GM12801 (cell line): ENCODE data around the gene MYO18A.

ENCODE experiments used
- TF ChIP-seq, protein P1 (sequence below): IDR thresholded peaks from one replicate; pipeline ENCODE4 v1.5.1; 2011; ENCODE audit warnings: control low read depth; ENCODE audit not compliant: insufficient read length; ENCODE audit errors: extremely low read depth

The MYO18A gene

GRCh38 chr17:29214215-29215146, 34.3 kb upstream of the MYO18A start:
- TF ChIP-seq, protein P1, sequence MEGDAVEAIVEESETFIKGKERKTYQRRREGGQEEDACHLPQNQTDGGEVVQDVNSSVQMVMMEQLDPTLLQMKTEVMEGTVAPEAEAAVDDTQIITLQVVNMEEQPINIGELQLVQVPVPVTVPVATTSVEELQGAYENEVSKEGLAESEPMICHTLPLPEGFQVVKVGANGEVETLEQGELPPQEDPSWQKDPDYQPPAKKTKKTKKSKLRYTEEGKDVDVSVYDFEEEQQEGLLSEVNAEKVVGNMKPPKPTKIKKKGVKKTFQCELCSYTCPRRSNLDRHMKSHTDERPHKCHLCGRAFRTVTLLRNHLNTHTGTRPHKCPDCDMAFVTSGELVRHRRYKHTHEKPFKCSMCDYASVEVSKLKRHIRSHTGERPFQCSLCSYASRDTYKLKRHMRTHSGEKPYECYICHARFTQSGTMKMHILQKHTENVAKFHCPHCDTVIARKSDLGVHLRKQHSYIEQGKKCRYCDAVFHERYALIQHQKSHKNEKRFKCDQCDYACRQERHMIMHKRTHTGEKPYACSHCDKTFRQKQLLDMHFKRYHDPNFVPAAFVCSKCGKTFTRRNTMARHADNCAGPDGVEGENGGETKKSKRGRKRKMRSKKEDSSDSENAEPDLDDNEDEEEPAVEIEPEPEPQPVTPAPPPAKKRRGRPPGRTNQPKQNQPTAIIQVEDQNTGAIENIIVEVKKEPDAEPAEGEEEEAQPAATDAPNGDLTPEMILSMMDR: no peak

DNA sequence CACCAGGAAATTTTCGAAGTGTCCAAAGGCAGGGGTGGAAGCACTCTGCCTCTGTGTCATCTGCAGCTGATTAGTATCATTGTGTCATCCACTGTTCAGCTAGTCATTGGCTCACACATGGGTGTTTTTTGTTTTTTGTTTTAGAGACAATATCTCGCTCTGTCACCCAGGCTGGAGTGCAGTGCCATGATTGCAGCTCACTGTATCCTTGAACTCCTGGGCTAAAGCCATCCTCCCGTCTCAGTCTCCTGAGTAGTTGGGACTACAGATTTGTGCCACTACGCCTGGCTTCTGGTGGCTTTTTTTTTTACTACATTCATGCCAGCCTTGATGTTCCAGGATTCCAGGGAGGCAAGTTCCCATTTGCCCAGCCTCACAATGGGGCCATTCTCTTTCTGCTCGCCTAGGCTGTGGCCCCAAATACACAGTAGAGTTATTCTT, 32.5 kb upstream of the MYO18A start:
- TF ChIP-seq, protein P1: no peak

- TF ChIP-seq, protein P1: no peak
Measured at GRCh38 chr17:29212094-29212631, 32.0 kb upstream of the MYO18A start.

DNA sequence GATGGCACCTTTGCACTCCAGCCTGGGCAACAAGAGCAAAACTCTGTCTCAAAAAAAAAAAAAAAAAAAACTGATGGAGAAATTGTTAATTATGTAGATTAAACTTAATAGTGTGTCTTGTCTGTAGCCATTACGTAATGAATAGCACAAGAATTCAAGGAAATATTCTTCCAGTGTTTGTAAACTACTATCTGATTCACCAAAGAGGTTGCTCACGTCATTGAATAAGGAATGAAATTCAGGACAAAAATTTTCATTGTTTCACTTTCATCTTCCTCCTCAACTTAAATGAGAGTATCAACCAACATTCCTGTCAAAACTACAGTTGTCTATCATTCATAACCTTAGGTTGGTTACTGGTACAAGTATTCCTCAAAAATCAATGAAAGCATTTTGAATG, 30.7 kb upstream of the MYO18A start:
- TF ChIP-seq, protein P1: no peak

DNA sequence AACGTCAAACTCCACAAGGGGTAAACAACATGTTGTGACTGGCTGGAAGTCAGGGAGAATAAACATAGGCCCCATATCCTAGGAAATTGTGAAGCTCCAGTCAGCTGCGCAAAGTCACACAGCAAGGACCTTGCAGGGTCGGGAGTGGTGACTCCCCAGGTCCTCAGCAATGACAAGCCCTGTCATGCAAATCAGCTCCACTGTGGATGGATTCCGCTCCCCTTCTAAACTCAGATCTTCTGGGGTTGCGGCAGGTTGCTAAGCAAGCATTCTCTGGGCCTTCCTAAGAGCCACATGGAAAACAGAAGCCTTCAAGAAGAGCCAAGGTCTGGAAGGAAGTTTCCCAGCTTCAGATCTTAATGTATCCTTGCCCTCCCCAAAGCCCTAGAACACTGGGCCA, 28.9 kb upstream of the MYO18A start:
- TF ChIP-seq, protein P1: no peak

DNA sequence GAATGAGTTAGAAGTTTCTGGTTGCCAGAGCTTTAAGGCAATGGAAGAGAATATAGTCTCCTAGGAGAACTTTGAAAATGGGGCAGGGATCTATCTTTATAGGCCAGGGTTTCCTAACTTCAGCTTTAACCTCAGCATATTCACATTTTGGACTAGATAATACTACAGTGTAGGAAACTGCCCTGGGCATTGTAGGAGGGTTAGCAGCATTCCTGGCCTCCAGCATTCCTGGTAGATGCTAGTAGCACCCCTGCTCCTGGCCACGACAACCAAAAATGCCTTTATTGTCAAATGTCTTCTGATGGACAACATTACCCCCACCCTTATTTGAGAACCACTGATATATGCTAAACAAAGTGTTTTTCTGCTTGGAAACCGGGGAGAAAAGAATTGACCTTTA, 27.8 kb upstream of the MYO18A start:
- TF ChIP-seq, protein P1: no peak

DNA sequence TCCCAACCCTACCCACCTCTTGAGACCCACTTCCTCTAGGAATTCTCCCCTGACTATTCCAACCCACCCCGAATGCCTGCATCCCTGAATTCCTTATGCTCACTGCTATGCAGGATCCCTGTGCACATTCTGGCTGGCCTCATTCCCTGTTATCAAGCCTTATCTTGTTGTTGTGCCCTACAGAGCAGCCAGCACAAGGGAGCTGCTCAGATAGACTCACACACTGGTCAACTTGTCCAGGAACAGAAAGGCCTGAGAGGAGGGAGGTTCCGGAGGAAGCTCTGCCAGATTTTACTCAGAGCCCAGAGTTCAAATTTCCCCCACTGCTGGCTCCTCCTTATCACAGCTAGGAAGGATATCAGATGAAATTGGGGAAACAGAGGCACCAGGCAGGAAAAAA, 24.8 kb upstream of the MYO18A start:
- TF ChIP-seq, protein P1: no peak
